ENCODE results near the gene PATJ.
A peak's percentile ranks its signal among the peaks of the same experiment; 100 is the strongest.

Gene PATJ

GRCh38 chr1:62064829-62065407 is 322.6 kb downstream of the PATJ start:
- no peak for DNase-seq

GRCh38 chr1:62066713-62067112 is 324.4 kb downstream of the PATJ start:
- DNase-seq = no peak

GRCh38 chr1:62068416-62068843 is 326.1 kb downstream of the PATJ start:
- DNase-seq = no peak

GRCh38 chr1:62068978-62069377 is 326.7 kb downstream of the PATJ start:
- no peak for DNase-seq

- no peak for DNase-seq
Observed at GRCh38 chr1:62070384-62071011, 328.2 kb downstream of the PATJ start.

GRCh38 chr1:62071695-62072094 is 329.4 kb downstream of the PATJ start:
- no peak for DNase-seq

- DNase-seq = no peak
Observed at GRCh38 chr1:62076286-62076685, 334.0 kb downstream of the PATJ start.

- no peak for DNase-seq
Observed at GRCh38 chr1:62077821-62078220, 335.5 kb downstream of the PATJ start.

- DNase-seq = peak; percentile 11
Observed at GRCh38 chr1:62082456-62083363, 340.4 kb downstream of the PATJ start.

GRCh38 chr1:62084310-62084890 is 342.1 kb downstream of the PATJ start:
- no peak for DNase-seq

- DNase-seq = no peak
Observed at GRCh38 chr1:62088439-62088838, 346.2 kb downstream of the PATJ start.

- DNase-seq = no peak
Observed at GRCh38 chr1:62089570-62089969, 347.3 kb downstream of the PATJ start.

- DNase-seq = no peak
Observed at GRCh38 chr1:62090016-62090415, 347.7 kb downstream of the PATJ start.

GRCh38 chr1:62092110-62092509 is 349.8 kb downstream of the PATJ start:
- no peak for DNase-seq

GRCh38 chr1:62093261-62093660 is 351.0 kb downstream of the PATJ start:
- no peak for DNase-seq

GRCh38 chr1:62097464-62097863 is 355.2 kb downstream of the PATJ start:
- no peak for DNase-seq

GRCh38 chr1:62100442-62100841 is 358.2 kb downstream of the PATJ start:
- no peak for DNase-seq

- no peak for DNase-seq
Observed at GRCh38 chr1:62103846-62104245, 361.6 kb downstream of the PATJ start.

- DNase-seq = no peak
Observed at GRCh38 chr1:62107923-62108322, 365.6 kb downstream of the PATJ start.

- DNase-seq = no peak
Observed at GRCh38 chr1:62109124-62109523, 366.8 kb downstream of the PATJ start.

- no peak for DNase-seq
Observed at GRCh38 chr1:62110198-62110817, 368.0 kb downstream of the PATJ start.

- DNase-seq = no peak
Observed at GRCh38 chr1:62111084-62111483, 368.8 kb downstream of the PATJ start.

GRCh38 chr1:62113507-62113906 is 371.2 kb downstream of the PATJ start:
- DNase-seq = no peak

All from KG1 (cell line).